PC-9 (cell line): ENCODE measurements around the gene ABHD4. TPM values are rescaled to one million over a fixed set of nuclear protein-coding genes. Genes with fewer than 3 reads are reported as not detected.
"Not testable (repeated sequence)": the region's sequence is repeated elsewhere in the genome, so short reads cannot be mapped to it uniquely, and the experiment has no call there.

Experiments used
- BruUV-seq: library from RNA; stranded (reverse); fragments of 400-500 nt; replicated peaks from 2 replicates; lab custom pipeline; 2021; lab: Mats Ljungman, UMichigan
- CTCF ChIA-PET: fragments of 300-600 bp; sonication (Branson Sonifier 250); formaldehyde crosslinking; loops from one replicate; lab custom pipeline; 2022; ENCODE audit warnings: antibody characterized with exemption; lab: Charles Lee
- POLR2A ChIA-PET: fragments of 300-600 bp; sonication (Branson Sonifier 250); formaldehyde crosslinking; loops from one replicate; lab custom pipeline; 2022; ENCODE audit warnings: antibody characterized with exemption; ENCODE audit not compliant: unreplicated experiment; lab: Charles Lee
- DNase-seq, 2 experiments: peaks; one replicate each; pipeline versions ENCODE4 v3.0.0 to v3.0.0-alpha.2; 2015 to 2022; ENCODE audit warnings: mixed read lengths in 1 of 2
- H2AFZ ChIP-seq: fragments of 200-600 bp; sonication (generic); 2 replicates; pipeline ENCODE4 v1.8.1; 2017; ENCODE audit warnings: antibody characterized with exemption
- H3F3A ChIP-seq: fragments of 200-600 bp; sonication (generic); 2 replicates; pipeline ENCODE4 v1.8.1; 2017; ENCODE audit warnings: antibody characterized with exemption, mild to moderate bottlenecking, low read depth; ENCODE audit not compliant: insufficient read depth
- H3K27ac ChIP-seq: fragments of 200-600 bp; sonication (generic); 2 replicates; pipeline ENCODE4 v1.6.1; 2016; ENCODE audit warnings: mixed run types
- H3K27me3 ChIP-seq: fragments of 200-600 bp; sonication (generic); 2 replicates; pipeline ENCODE4 v1.6.1; 2016; ENCODE audit warnings: low read depth, mixed run types; ENCODE audit not compliant: insufficient read depth
- H3K36me3 ChIP-seq: fragments of 200-600 bp; sonication (generic); 2 replicates; pipeline ENCODE4 v1.6.1; 2016; ENCODE audit warnings: low read depth, mixed run types
- H3K4me1 ChIP-seq: fragments of 200-600 bp; sonication (generic); replicated peaks from 2 replicates; pipeline ENCODE4 v1.6.1; 2016; ENCODE audit warnings: mixed run types; ENCODE audit not compliant: insufficient read depth
- H3K4me2 ChIP-seq: fragments of 200-600 bp; sonication (generic); 2 replicates; pipeline ENCODE4 v1.6.1; 2017; ENCODE audit warnings: mixed run types
- H3K4me3 ChIP-seq: fragments of 200-600 bp; sonication (generic); 2 replicates; pipeline ENCODE4 v1.6.1; 2016; ENCODE audit warnings: mixed run types
- H3K79me2 ChIP-seq: fragments of 200-600 bp; sonication (generic); 2 replicates; pipeline ENCODE4 v1.6.1; 2017; ENCODE audit warnings: low read depth, mixed run types
- H3K9me2 ChIP-seq: fragments of 200-600 bp; sonication (generic); 2 replicates; pipeline ENCODE4 v1.8.1; 2017; ENCODE audit warnings: mild to moderate bottlenecking; ENCODE audit not compliant: insufficient read depth
- H3K9me3 ChIP-seq: fragments of 200-600 bp; sonication (generic); 2 replicates; pipeline ENCODE4 v1.8.1; 2016; ENCODE audit warnings: low read depth; ENCODE audit not compliant: insufficient read depth
- H4K20me1 ChIP-seq: fragments of 200-600 bp; sonication (generic); 2 replicates; pipeline ENCODE4 v1.8.1; 2017; ENCODE audit not compliant: insufficient read depth
- EZH2 ChIP-seq: fragments of 200-600 bp; sonication (generic); IDR thresholded peaks from 2 replicates; pipeline ENCODE4 v1.8.0; 2017; ENCODE audit warnings: antibody characterized with exemption, low read depth
- intact Hi-C: fragments of 100-400 bp; cut with micrococcal nuclease; formaldehyde crosslinking; loops from one replicate; pipeline ENCODE4 v1.10.0; 2022; ENCODE audit not compliant: unreplicated experiment
- total RNA-seq: library from RNA; stranded (reverse); gene quantifications from 2 replicates; pipeline ENCODE4 v1.2.3, GENCODE V29; 2021
- TF ChIP-seq, protein P1 (sequence below): fragments of 200-600 bp; sonication (generic); conservative IDR thresholded peaks from 2 replicates; pipeline ENCODE4 v1.6.1; 2017; ENCODE audit warnings: mixed run types, antibody characterized with exemption, mild to moderate bottlenecking, moderate library complexity

ABHD4 gene
- total RNA-seq, 1 experiment from 2014 or later = 83.2 TPM

DNA sequence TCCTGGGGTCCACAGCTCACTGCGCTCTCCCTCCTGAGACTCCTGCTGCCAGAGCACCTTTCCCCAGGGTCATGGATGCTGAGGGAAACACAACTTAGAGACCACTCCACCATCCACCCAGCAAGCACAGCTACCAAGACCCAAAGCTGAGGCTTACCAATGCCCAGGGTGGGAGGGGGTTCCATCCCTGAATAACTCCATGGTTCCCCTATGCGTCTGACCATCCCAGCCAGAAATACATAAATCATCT, 45.3 kb upstream of the ABHD4 start:
- H3K27me3 ChIP-seq = no peaks in the 10 kb centered on the region
- H4K20me1 ChIP-seq = no peaks in the 10 kb centered on the region
- ChIA-PET POLR2A (no interaction called here), CTCF (interaction anchor here (0.6 to 0.7 kb wide), 2 partner anchors 160 to 215 kb away, joined by 3 read pairs; no protein-coding TSS in a partner anchor)
- H3K79me2 ChIP-seq = no peaks in the 10 kb centered on the region
- no peak overlapping the region for H3K27ac ChIP-seq
- no peaks in the 10 kb centered on the region for H3K9me3 ChIP-seq
- H3K4me1 ChIP-seq = peaks cover 19% of the 10 kb centered on the region
- no peak overlapping the region for H3K4me2 ChIP-seq
- no peaks in the 10 kb centered on the region for H3K36me3 ChIP-seq
- H3K4me3 ChIP-seq = no peak overlapping the region
- TF ChIP-seq, protein P1, sequence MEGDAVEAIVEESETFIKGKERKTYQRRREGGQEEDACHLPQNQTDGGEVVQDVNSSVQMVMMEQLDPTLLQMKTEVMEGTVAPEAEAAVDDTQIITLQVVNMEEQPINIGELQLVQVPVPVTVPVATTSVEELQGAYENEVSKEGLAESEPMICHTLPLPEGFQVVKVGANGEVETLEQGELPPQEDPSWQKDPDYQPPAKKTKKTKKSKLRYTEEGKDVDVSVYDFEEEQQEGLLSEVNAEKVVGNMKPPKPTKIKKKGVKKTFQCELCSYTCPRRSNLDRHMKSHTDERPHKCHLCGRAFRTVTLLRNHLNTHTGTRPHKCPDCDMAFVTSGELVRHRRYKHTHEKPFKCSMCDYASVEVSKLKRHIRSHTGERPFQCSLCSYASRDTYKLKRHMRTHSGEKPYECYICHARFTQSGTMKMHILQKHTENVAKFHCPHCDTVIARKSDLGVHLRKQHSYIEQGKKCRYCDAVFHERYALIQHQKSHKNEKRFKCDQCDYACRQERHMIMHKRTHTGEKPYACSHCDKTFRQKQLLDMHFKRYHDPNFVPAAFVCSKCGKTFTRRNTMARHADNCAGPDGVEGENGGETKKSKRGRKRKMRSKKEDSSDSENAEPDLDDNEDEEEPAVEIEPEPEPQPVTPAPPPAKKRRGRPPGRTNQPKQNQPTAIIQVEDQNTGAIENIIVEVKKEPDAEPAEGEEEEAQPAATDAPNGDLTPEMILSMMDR = no peak
- no peak for TF ChIP-seq EZH2
- intact Hi-C loops = no loop called here
- peaks cover 6% of the 10 kb centered on the region; the same call in 1 of the 2 replicates for H3F3A ChIP-seq
- no peaks in the 10 kb centered on the region for H3K9me2 ChIP-seq
- no peak for DNase-seq
- BruUV-seq = no TSS peak
- H2AFZ ChIP-seq = no peak overlapping the region

DNA sequence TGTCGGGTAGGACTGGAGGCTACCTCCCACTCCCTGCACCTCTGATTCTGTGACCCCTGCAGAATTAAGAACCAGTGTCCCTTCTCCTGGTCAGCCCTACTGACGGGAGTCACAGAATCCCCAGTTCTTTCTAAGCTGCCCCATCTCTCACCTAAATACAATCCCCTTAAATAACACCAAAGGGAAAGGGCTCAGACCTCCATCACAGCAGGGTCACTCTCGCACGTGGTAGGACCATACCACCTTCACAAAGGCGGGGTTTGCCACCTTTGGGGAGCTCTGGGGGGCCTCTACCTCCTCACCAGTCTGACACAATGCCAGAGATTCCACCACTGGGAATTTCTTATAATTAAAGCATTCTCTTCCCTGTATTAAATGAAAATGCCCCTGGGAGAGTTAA, 44.7 kb upstream of the ABHD4 start:
- Histone ChIP-seq H3K4me2 (no peak overlapping the region), H2AFZ (no peak overlapping the region), H3F3A (peaks cover 6% of the 10 kb centered on the region; the same call in 1 of the 2 replicates), H3K27ac (no peak overlapping the region), H3K9me2 (no peaks in the 10 kb centered on the region), H4K20me1 (no peaks in the 10 kb centered on the region), H3K4me3 (no peak overlapping the region), H3K9me3 (no peaks in the 10 kb centered on the region), H3K79me2 (no peaks in the 10 kb centered on the region), H3K27me3 (no peaks in the 10 kb centered on the region), H3K36me3 (no peaks in the 10 kb centered on the region), H3K4me1 (peaks cover 19% of the 10 kb centered on the region)
- DNase-seq = no peak
- TF ChIP-seq EZH2 = no peak
- TF ChIP-seq, protein P1 = no peak
- intact Hi-C loops = no loop called here
- CTCF ChIA-PET = no interaction called here
- POLR2A ChIA-PET = no interaction called here
- BruUV-seq = no TSS peak

DNA sequence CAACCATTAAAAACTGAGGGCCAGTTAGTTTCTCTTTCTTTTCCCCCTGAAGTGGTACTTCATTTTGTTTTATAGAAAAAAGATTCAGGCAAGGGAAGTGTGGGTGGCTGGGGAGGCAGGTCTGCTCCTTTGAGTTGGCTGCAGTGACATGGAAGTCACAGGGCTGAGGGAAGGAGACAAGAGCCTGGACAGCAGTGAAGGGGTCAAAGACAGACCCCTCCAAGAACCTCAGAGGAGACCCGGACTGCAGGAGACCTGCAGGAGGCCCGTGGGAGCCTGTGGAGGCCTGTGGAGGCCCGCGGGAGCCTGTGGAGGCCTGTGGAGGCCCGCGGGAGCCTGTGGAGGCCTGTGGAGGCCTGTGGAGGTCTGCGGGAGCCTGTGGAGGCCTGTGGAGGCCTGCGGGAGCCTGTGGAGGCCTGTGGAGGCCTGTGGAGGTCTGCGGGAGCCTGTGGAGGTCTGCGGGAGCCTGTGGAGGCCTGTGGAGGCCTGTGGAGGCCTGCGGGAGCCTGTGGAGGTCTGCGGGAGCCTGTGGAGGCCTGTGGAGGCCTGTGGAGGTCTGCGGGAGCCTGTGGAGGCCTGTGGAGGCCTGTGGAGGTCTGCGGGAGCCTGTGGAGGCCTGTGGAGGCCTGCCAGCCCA, 44.1 kb upstream of the ABHD4 start:
- H3K4me3 ChIP-seq, H3F3A ChIP-seq, DNase-seq, intact Hi-C loops, H3K36me3 ChIP-seq, H3K4me2 ChIP-seq, H3K9me2 ChIP-seq, CTCF ChIA-PET, H3K27ac ChIP-seq, H3K9me3 ChIP-seq, H2AFZ ChIP-seq, POLR2A ChIA-PET, BruUV-seq, H3K79me2 ChIP-seq, H4K20me1 ChIP-seq, H3K27me3 ChIP-seq: not testable (repeated sequence)
- H3K4me1 ChIP-seq = peaks cover 19% of the 10 kb centered on the region
